NCI-H2227 (cell line): ENCODE data around the gene THAP7.
A peak's percentile ranks its signal among the peaks of the same experiment; 100 is the strongest.
"Not testable (repeated sequence)": the region's sequence is repeated elsewhere in the genome, so short reads cannot be mapped to it uniquely, and the experiment has no call there.

Experiments
- DNase-seq: peaks from one replicate; lab custom pipeline; 2025; ENCODE audit not compliant: unreplicated experiment; lab: John Stamatoyannopoulos, UW

THAP7 gene

DNA sequence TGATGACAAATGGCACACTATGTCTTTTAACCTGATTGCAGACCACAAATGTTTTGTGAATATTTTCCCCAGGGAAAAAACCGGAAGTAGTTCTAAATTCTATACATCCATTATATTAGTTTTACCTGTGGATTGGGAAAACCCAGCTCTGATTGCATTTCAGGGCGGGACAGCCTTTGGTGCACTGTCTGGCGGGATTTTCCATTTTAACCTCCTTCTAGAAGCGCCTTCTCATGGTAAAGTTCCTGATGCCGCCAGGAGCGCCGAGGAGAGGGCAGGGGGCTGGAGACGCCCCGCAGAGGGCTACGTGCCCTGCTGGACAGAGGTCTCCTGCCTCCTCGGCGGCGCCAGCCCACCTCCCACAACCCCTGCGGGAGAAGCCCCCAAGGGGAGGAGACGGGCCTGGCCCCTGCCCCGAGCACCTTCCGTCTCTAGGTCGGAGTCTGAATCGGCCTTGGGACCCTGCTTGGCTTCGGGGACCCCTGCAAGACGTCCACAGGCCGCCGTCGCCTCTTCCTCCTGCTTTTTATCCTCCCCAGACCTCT, 11.8 kb upstream of the THAP7 start:
- no peak for DNase-seq

DNA sequence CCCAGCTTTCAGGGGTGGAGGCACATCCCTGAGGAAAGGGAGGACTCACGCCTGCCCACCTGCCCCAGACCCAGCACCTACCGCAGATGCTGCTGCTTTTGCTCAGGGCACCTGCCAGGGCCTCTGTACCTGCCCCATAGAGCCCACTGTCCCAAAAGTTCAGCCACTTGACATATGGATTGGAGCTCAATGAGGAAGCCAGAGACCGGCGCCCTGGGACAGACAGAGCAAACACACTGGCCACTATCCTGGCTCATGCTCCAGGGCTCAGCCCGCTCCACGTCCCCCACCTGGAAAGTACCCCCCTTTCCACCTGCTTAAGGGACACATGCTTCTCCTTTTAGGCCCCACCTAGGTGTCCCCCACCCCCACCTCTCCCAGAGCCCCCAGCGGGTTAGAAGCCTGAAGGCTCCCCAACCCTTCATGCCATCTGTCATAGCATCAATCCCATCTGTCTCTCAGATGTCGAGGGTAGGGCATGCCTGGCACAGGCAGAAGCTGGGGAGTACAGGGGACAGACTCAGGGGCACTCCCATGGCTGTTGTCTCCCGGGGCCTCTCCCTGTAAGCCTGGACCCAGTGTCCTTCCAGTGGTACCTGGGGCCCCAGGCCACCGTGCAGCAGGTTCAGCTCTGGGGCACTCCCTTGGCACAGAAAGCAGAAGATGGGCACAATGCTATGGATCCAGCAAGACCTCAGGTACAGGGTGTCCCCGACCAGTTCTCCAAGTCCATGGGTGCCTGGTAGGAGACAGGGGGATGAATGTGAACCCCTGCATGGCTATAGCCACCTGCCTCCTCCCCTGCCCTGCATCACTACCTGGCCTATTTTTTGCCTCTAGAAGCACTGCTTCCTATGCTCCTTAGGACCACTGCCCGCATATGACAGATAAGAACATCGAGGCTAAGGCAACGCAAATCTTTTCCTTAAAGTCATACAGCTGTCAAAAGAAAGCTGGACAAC, 10.8 kb upstream of the THAP7 start:
- no peak for DNase-seq

DNA sequence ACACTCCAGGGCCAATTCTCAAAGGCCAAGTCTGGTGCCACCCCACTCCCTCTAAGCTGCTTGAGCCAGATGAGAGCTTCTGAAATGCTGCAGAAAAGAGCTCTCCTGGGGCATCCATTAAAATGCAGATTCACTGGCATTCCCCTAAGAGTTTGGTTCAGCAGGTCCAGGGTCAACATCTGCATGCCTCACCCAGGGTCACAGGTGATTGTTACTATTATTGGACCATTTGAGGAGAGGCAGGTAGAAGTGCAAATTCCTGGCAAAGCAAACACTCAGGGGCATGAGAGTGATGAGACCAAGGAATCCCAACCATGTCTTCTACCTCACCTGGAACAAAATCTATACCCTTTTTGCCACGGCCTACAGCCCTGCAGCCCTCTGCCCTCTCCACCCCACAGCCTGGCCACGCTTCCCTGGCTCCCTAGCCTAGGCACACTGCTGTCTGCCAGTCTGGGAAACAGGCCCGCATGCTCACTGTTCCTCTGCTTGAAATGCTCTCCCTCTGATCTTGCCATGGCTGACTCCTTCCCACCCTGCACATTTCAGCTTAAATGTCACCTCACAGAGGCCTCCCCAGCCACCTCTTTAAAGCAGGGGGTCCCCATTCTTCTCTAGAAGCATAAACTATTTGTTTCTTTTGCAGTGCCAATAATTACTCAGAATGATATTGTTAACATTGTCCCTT, 8.7 kb upstream of the THAP7 start:
- DNase-seq, result no peak

DNA sequence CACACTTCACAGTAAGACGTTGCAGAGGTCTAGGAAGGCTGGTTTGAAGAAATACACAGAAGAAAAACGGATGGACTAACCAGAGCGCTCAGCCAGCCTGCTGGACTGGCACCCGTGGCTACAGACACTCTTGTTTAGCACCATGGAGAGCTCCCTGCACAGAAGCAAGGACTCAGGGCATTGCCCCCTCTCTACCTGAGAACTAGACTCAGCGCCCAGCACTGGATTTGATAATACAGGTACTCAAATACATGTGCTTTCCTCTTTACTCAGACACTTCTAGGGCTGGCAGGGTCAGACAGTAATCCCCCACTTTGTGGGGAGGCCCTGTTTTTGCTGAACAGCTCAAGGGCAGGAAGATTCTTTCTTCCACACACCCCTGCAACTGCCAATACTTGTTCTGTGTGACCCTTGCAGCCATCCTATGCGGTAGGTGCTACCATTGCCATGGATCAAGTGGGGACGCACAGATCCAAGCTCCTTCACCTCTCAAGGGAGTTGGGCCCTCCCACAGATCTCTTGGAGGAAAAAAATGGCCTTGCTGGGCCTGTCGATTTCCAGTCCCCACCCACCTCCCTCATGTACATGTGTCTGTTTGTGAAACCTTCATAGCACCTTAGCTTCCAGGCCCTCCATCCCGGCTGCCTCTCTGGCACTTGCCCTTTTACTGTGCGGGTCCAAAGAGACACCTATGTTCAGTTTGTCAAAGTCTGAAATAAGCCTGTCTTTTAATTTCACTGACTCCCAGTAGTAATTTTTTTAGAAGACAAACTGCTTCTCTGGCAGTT, 7.9 kb upstream of the THAP7 start:
- no peak for DNase-seq

DNA sequence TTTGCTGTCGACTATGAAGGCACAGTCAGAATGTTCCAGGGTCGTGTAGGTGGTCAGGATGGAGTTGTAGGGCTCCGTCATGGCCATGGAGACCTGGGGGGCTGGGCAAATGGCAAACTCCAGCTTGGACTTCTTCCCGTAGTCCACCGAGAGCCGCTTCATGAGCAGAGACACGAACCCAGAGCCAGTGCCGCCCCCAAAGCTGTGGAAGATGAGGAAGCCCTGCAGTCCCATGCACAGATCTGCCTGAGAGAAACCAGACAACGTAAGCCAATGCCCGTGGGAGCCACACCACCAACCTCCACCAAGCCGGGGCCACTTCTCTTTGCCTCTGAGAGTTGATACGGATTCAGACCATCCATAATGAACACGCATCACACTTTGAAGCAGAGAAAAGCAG, 7.3 kb upstream of the THAP7 start:
- not testable (repeated sequence) for DNase-seq

DNA sequence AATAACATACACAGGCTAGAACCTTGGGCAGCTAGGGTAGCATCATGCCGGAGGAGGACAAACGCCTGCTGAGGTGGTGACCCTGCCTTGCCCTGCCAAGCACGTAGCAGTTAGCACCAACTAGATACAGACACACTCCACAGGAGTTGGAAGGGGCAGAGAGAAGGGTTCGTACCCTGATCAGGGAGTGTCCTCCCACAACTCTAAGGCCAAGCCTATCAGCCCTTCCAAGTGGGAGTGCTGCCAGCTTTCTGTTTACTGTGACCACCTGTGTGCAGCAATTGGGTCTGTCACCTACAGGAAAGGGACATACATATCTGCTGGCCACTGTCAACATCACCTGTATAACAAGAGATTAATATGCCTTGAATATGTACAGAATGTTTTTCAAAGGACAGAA, 1.9 kb upstream of the THAP7 start:
- DNase-seq, result no peak

DNA sequence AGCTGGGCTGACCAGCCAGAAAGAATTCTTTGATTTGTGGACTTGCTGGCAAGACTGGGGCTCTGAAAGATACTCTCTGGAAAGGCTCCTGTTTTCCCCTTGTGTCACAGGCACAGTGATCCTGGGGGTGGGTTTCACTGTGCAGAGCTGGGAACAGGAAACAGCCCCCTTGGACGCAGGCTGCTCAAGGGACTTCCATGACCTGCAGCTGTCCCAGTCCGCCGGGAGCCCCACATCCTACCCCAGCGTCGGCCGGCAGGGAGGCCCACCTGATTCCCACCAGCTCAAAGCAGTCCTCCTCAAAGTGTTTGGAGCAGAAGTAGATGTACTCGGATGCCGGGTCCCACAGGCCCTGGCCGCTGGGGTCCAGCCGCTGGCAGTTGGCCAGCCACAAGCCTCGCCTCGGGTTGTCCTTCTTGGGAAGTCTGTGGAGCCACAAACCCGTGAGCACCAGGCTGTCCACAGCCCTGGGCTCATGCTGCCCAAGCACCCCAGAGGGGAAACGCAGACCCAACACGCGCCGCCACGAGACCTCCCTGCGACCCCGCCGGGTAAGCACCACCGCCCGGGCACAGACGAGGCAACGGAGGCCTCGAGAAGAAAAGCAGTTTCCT, 824 bp downstream of the THAP7 start:
- peak; percentile 61 for DNase-seq

DNA sequence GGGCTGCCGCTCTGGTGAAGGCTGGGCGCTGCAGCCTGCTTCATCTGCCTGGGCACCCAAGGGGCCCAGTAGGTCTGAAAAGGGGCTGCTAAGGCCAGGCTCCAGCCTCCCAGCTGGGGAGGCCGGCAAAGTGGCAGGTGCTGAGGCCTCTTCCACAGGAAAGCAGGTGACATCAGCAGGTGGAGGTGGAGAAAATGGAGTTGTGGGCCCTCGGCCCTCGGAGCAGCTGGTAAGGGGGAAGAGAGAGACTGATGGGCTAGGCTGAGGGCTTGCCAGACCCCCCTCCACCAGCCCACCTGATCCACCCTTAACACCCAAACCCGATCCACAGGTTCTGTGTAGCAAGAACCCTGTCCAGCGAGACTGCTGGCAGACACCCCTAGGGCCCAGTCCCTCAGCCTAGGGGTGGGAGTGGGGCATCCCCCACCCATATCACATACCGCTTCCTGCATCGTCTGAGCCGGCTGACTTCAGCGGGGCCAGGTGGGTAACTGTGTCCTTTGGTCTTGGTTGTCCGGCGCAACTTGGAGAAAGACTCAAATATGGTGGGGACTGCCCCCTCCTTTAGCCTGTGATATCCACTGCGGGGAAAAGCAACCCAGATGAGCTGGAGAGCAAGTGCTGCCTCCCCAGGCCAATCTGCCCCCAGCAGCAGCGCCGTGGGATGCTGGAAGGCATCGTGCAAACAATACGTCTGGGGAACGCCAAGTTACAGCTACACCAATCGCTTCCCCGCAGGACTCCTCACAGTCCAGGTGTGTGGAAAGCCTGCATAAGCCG, 1.5 kb downstream of the THAP7 start:
- DNase-seq, result peak; percentile 41

DNA sequence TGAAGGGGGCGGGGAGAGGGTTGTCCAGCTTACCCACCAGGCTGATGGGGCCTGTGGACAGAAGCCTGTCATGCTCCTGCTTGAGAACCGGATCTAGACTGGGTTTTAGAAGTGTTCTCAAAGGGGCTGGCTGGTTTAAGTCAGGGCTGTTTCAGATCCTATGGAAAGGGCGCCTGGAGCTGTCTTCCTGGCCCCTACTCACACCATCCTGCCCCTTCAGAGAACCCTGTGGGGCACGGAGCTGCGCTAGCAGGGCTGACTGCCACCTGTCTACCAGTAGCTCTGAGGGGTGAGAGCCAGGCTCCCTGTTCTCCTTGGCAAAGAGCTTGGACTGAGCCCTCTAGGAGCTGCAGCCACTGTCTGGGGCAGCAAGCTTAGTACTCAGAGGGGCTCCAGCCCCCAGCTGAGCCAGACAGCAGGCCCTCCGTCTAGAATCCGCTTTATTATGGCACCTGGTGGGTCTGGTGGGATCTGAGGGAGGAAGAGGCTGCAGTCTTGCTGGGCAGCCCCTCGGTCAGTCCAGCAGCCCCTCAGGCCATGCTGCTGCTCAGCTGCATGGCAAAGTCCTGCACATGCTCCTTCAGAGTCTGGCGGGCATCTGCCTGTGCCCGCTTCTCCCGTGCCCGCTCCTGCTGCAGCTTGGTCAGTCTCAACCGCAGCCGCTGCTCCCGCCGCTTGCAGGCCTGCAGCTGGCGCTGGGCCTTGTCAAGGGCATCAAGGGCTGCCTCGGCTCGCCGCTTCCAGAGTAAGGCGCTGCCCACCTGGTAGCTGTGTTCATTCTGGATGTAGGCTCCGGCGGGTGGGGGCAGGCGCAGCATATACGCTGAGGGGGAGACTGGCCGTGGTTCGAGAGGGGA, 2.3 kb downstream of the THAP7 start:
- no peak for DNase-seq

DNA sequence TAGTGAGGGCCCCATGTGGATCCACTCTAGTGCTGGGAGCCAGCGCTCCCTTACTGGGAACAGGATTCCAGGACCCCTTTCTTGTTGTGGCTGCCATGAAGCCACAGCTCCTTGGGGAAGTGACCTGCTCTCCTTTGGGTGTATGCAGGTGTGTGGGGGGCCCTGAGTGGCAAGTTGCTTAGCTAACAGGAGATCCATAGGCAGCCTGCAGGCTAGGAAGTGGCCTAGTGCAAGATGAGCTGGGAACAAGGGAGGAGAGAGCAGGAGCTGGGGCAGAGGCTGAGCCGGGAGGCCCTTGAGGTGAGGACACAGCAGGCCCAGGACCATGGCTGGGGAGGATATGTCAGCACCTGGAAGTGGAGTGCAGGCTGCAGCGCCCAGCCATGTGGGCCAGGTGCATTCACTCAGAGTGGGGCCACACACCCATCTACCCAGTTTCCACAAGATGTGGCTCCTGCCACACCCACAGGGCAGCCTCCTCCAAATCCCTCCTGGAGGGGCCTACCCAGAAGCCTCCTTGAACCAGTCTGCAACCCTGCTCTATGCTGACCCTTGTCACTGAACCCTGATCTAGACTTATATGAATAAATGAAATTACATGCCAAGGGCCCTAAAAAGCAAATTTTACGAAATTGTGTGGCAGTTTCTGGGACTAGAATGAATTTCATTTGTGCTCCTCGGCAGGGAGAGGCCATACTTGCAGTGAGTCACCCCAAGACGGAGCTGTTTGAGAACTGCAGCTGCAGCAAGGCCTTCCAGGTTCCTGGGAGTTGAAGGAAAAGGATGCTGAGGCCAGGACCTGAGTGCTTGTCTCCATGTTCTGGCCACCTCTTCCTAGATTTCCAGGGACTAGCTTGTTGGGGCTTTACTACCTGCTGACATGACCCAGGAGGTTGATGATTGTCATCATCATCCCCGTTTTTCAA, 3.2 kb downstream of the THAP7 start:
- DNase-seq, result no peak

DNA sequence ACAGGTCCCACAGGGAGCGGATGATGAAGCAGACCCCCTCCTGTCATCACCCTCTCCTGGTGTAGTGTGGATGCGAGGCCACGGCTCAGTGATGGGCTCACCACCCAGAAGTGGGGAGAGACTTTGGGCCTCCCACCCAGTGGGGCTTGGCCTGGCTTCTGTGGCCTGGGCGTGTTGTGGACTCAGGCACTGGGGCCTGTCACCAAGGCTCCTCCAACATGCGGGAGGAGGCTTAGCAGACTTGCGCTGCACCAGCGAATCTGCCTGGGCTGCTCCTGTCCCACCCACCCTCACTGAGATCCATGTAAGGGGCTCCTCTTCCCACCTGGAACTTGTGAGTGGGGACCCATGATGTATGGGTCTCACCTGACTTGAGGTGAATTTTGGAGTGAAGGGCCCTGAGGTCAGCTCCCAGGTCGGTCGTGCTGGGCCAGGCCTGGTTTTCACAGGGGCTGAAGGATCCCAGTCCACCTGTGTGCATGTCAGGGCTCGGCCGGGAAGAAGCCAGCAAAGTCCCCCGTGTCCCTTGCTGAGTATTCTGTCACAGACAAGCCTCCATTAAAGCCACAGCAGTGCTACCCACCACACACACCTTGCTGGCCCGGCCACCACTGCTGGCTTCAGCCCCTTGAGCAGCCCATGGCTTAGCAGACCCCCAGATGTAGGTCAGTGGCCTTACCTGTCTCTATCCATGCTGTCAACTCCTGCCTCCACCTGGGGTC, 4.2 kb downstream of the THAP7 start:
- no peak for DNase-seq

DNA sequence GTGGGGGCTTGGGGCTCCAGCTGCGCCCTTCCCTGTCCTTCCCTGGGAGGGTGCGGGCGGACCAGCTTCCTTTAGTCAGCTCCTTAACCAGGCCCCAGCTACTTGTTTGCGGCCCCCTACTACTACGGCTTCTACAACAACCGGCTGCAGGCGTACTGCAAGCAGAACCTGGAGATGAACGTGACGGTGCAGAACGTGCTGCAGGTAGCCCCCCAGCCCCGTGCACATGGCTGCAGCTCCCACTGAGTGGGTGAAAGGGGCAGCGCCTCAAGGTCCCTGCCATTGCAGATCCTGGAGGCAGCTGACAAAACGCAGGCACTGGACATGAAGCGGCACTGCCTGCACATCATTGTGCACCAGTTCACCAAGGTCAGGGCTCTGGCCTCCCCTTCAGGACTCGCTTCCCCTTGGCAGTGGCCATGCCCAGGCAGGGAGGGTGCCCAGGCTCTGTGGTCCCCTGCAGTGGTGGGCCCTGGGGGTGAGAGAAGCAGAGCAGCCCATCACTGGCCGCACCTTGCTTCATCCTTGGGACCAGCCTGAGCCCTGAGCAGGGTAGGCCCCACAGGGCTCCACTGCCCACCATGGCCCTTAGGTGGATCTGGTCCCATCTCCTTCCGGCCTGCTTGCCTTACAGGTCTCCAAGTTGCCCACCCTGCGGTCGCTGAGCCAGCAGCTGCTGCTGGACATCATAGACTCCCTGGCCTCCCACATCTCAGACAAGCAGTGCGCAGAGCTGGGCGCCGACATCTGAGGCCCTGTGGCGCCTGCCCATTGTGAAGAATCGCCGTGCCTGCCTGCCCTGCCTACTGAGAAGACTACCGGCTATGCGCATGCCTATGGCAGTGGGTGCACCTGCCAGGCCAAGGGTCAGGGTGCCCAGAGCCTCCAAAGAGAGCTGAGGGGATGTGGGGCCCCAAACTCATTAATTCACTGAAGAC, 5.1 kb downstream of the THAP7 start:
- DNase-seq, result no peak

DNA sequence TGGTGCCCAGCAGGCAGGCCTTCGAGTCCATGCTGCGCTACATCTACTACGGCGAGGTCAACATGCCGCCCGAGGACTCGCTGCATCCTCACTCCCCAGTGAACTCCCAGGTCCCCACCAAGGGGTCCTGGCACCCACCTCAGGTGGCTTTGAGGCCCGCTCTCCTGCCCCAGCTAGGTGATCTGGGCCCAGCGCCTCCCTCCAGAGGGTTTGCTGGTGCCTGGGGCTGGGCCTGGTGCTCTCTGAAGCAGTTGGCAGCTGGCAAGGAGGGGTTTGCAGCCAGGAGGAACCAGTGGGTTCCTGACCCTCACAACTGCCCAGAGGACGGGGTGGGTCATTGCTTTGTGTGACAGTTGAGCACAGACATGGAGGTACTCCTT, 5.9 kb downstream of the THAP7 start:
- no peak for DNase-seq

DNA sequence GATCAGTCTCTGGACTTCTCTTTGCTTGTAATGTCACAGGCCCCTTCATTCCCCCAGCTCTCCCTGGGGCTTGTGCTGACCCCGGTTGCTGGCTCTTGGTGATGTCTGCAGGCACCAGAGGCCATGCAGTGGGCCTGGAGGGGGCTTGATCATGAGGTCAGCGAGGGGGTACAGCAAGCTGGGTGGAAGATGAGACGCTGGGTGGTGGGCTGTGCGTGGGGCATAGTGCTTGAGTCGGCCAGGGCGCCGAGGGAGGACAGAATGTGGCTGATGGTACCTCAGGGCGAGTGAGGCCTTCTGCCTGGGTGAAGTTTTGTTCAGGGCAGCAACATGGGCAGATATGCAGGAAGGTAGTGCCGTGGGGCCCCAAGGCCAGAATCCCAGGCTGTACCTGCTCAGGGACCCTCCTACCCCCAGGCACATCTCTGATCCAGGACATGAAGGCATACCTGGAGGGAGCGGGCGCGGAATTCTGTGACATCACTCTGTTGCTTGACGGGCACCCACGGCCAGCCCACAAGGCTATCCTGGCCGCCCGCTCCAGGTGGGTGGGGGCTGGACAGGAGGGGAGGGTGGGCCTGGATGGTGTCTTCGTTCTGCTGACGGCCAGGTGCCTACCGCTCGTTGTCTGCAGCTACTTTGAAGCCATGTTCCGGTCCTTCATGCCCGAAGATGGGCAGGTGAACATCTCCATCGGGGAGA, 6.4 kb downstream of the THAP7 start:
- no peak for DNase-seq

DNA sequence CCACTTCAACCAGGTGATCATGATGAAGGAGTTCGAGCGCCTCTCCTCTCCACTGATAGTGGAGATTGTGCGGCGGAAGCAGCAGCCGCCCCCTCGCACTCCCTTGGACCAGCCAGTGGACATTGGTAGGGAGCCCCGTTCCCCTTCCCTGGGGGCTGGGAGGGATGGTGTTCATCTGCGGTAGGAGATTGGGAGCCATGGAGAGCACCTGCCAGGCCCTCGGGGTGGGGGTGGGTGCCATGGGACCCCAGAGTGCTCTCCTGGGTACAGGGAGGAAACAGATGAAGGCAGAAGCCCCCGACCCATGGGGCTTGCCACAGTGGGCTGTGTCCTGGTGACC, 7.0 kb downstream of the THAP7 start:
- DNase-seq, result no peak
